Measurements from ENCODE around the gene ELN. TPM values are rescaled to one million over a fixed set of nuclear protein-coding genes. Genes with fewer than 3 reads are reported as not detected.

The ELN gene
- total and polyA plus RNA-seq, 2 of the 8 experiments (the other 6 are each of a cell fraction or from before 2014, with no cell fraction given): 5.1 to 5.6 TPM

- TF ChIP-seq CTCF (IDR thresholded peaks at IDR 0.05; ENCODE audit: control extremely low read depth in 1 of 3, insufficient read depth in 1 of 3, low read depth in 1 of 3, low read length in 3 of 3) (no peak), SP2 (IDR thresholded peaks at IDR 0.05; ENCODE audit: low read length) (no peak), EP300 (IDR thresholded peaks at IDR 0.05; ENCODE audit: borderline replicate concordance in 1 of 2, low read depth in 2 of 2, low read length in 2 of 2) (no peak), FOSL1 (IDR thresholded peaks at IDR 0.05; ENCODE audit: insufficient read depth, low read depth, low read length) (no peak), USF2 (IDR thresholded peaks at IDR 0.05; ENCODE audit: low read length) (no peak), PHF8 (conservative IDR thresholded peaks at IDR 0.05; ENCODE audit: low read depth, low read length) (no peak), POLR2A (IDR thresholded peaks at IDR 0.05; ENCODE audit: control extremely low read depth in 1 of 2, low read depth in 2 of 2, low read length in 2 of 2) (no peak)
Measured at GRCh38 chr7:74040101-74040790, 12.3 kb downstream of the ELN start (continued).
